Transverse colon (tissue), 4 donors: ENCODE results near the gene CDKN1A. TPM values are rescaled to one million over a fixed set of nuclear protein-coding genes. Genes with fewer than 3 reads are reported as not detected.

Source experiments
- DNase-seq: peaks from one replicate; pipeline ENCODE4 v3.0.0-alpha.2; 2019
- H3K27ac ChIP-seq, 4 donors: fragments of 200-600 bp; sonication (generic); 2 replicates each; pipeline ENCODE4 v1.5.1; 2016 to 2018; ENCODE audit warnings: inconsistent platforms in 4 of 4
- H3K27me3 ChIP-seq: fragments of 200-600 bp; sonication (generic); 2 replicates; pipeline ENCODE4 v1.5.1; 2017; ENCODE audit warnings: inconsistent platforms
- H3K36me3 ChIP-seq, 4 donors: fragments of 200-600 bp; sonication (generic); 2 replicates each; pipeline ENCODE4 v1.5.1; 2017 to 2019; ENCODE audit warnings: inconsistent platforms in 4 of 4
- H3K4me1 ChIP-seq, 4 donors: fragments of 200-600 bp; sonication (generic); 2 replicates each; pipeline ENCODE4 v1.5.1; 2017 to 2020; ENCODE audit warnings: inconsistent platforms in 4 of 4
- H3K4me3 ChIP-seq, 4 donors: fragments of 200-600 bp; sonication (generic); 1 replicate in 1 of 4; 2 replicates in 3 of 4; pipeline versions ENCODE4 v1.5.1 to v1.6.1; 2017 to 2019; ENCODE audit warnings: inconsistent platforms in 4 of 4
- H3K9me3 ChIP-seq, 2 donors: fragments of 200-600 bp; sonication (generic); 2 replicates each; pipeline ENCODE4 v1.5.1; 2017 to 2019; ENCODE audit warnings: inconsistent platforms in 2 of 2
- CTCF ChIP-seq, 5 experiments: fragments of 200-600 bp in 3 of 5; fragments of 450-650 bp in 2 of 5; sonication (generic) in 3 of 5; IDR thresholded peaks; 1 replicate in 2 of 5; 2 replicates in 3 of 5; pipeline ENCODE4 v1.5.1; 2016 to 2017; ENCODE audit warnings: antibody characterized with exemption in 5 of 5, inconsistent platforms in 3 of 5, mild to moderate bottlenecking in 2 of 5, moderate library complexity in 1 of 5
- EP300 ChIP-seq: sonication (generic); formaldehyde crosslinking; IDR thresholded peaks from one replicate; pipeline ENCODE4 v1.6.1; 2017; ENCODE audit warnings: antibody characterized with exemption, low read depth
- POLR2A ChIP-seq: fragments of 450-650 bp; IDR thresholded peaks from one replicate; pipeline ENCODE4 v1.6.1; 2016; ENCODE audit warnings: antibody characterized with exemption, mild to moderate bottlenecking, moderate library complexity
- POLR2AphosphoS5 ChIP-seq, 3 donors: sonication (generic); formaldehyde crosslinking; IDR thresholded peaks; one replicate each; pipeline ENCODE4 v1.6.1; 2016; ENCODE audit warnings: antibody characterized with exemption in 3 of 3
- WGBS, 2 donors: methylation state at CpG; one replicate each; pipeline ENCODE4 v1.1.5; 2018; ENCODE audit warnings: low coverage in 1 of 2; 5-methylcytosine and 5-hydroxymethylcytosine counted together
- in situ Hi-C, 4 donors: fragments of 200-750 bp; cut with MboI; loops; one replicate each; pipeline versions ENCODE4 v1.15.0 to v1.15.1; 2017; ENCODE audit warnings: low sequenced_read_pairs in 3 of 4, low pct_ligation_motif_present in 1 of 4, low pct_unique_long_range_greater_than_20kb in 1 of 4
- intact Hi-C: fragments of 100-400 bp; cut with DNase I; formaldehyde crosslinking; loops from one replicate; pipeline ENCODE4 v1.15.1; 2023; ENCODE audit warnings: low total_unique reads
- total RNA-seq, 4 donors: library from RNA; depleted of rRNA; stranded (reverse); fragments of >200 nt; gene quantifications; one replicate each; pipeline ENCODE4 v1.1.0, GENCODE V29; 2016

CDKN1A gene
- total RNA-seq, 4 donors from 2014 or later, result 34.6 to 613 (median 264) TPM

- no peaks in the 10 kb centered on the region for H3K27me3 ChIP-seq
- DNase-seq, result no peak
- intact Hi-C loops (loop anchor here (10.0 kb wide), 1 partner anchor 66 kb away; no protein-coding TSS in a partner anchor), in situ Hi-C loops (no loop called here)
- H3K36me3 ChIP-seq, result peaks cover 0 to 33% (median 17%) of the 10 kb centered on the region in 4 donors
- WGBS, 2 donors, result 64 to 75% methylated on average over 2 to 5 of the region's 5 CpGs
- H3K27ac ChIP-seq, result no peak overlapping the region
- peaks cover 0 to 19% (median 7%) of the 10 kb centered on the region in 4 donors for H3K4me1 ChIP-seq
- H3K4me3 ChIP-seq, result no peak overlapping the region
- TF ChIP-seq CTCF (IDR thresholded peaks at IDR 0.05), result no peak
- no peak for TF ChIP-seq EP300
- no peak for TF ChIP-seq POLR2A
- no peak for TF ChIP-seq POLR2AphosphoS5 (IDR thresholded peaks at IDR 0.05)
- no peaks in the 10 kb centered on the region for H3K9me3 ChIP-seq
Measured at GRCh38 chr6:36688739-36689075, 10.2 kb downstream of the CDKN1A start.

- TF ChIP-seq POLR2A, result no peak
- no peak for TF ChIP-seq CTCF (IDR thresholded peaks at IDR 0.05)
- no peak for TF ChIP-seq POLR2AphosphoS5 (IDR thresholded peaks at IDR 0.05)
- TF ChIP-seq EP300, result no peak
- H3K27me3 ChIP-seq, result no peaks in the 10 kb centered on the region
- peaks cover 0 to 12% (median 7%) of the 10 kb centered on the region in 4 donors for H3K4me1 ChIP-seq
- WGBS, 2 donors, result 73 to 91% methylated on average over 2 to 4 of the region's 4 CpGs
- intact Hi-C loops, result loop anchor here (1.0 kb wide), 1 partner anchor 17 kb away; no protein-coding TSS in a partner anchor
- in situ Hi-C loops, result no loop called here
- DNase-seq, result no peak
- no peak overlapping the region for H3K27ac ChIP-seq
- peaks cover 0 to 14% (median 4%) of the 10 kb centered on the region in 4 donors for H3K36me3 ChIP-seq
- H3K4me3 ChIP-seq, result no peak overlapping the region
- H3K9me3 ChIP-seq, result no peaks in the 10 kb centered on the region
Measured at GRCh38 chr6:36691011-36691410, 12.5 kb downstream of the CDKN1A start.

- Histone ChIP-seq H3K36me3 (peaks cover 0 to 8% (median 1%) of the 10 kb centered on the region in 4 donors), H3K9me3 (no peaks in the 10 kb centered on the region), H3K27ac (no peak overlapping the region), H3K4me1 (peaks cover 0 to 12% (median 7%) of the 10 kb centered on the region in 4 donors), H3K4me3 (no peak overlapping the region), H3K27me3 (no peaks in the 10 kb centered on the region)
- WGBS, 2 donors, result 100% methylated on average over 2 of the region's 2 CpGs
- in situ Hi-C loops (no loop called here), intact Hi-C loops (loop anchor here (1.0 kb wide), 1 partner anchor 17 kb away; no protein-coding TSS in a partner anchor)
- no peak for DNase-seq
- no peak for TF ChIP-seq CTCF (IDR thresholded peaks at IDR 0.05)
- no peak for TF ChIP-seq EP300
- no peak for TF ChIP-seq POLR2A
- TF ChIP-seq POLR2AphosphoS5 (IDR thresholded peaks at IDR 0.05), result no peak
Measured at GRCh38 chr6:36691612-36692011, 13.1 kb downstream of the CDKN1A start.

GRCh38 chr6:36692220-36692619 is 13.7 kb downstream of the CDKN1A start:
- H3K4me3 ChIP-seq, result no peak overlapping the region
- H3K27me3 ChIP-seq, result no peaks in the 10 kb centered on the region
- in situ Hi-C loops (no loop called here), intact Hi-C loops (no loop called here)
- peak; percentile 38 for DNase-seq
- peak overlapping the region in 1 of 4 donors; percentile 4 for H3K27ac ChIP-seq
- no peak for TF ChIP-seq POLR2A
- no peak for TF ChIP-seq CTCF (IDR thresholded peaks at IDR 0.05)
- TF ChIP-seq EP300, result no peak
- no peak for TF ChIP-seq POLR2AphosphoS5 (IDR thresholded peaks at IDR 0.05)
- 57% methylated on average over 3 of the region's 3 CpGs; no CpG with 5 or more reads in 1 of the 2 donors for WGBS, 2 donors
- peaks cover 0 to 12% (median 7%) of the 10 kb centered on the region in 4 donors for H3K4me1 ChIP-seq
- peaks cover 0 to 2% (median 0%) of the 10 kb centered on the region in 4 donors for H3K36me3 ChIP-seq
- H3K9me3 ChIP-seq, result no peaks in the 10 kb centered on the region
